ENCODE measurements around the gene CT47C1. TPM values are rescaled to one million over a fixed set of nuclear protein-coding genes. Genes with fewer than 3 reads are reported as not detected.

CT47C1 gene
- total and polyA plus RNA-seq, 9 of the 15 experiments (the other 6 are each of a cell fraction or from before 2014, with no cell fraction given): not detected

GRCh38 chrX:119036107-119037029 lies 36.4 kb upstream of the CT47C1 start:
- H3K79me2 ChIP-seq (ENCODE audit: control insufficient read depth, insufficient read depth, low read length): no peaks in the 10 kb centered on the region
- H2AFZ ChIP-seq (ENCODE audit: low read depth, low read length): no peak overlapping the region; the same call in 1 of the 2 replicates
- 4% methylated on average over 3 of the region's 4 CpGs for WGBS (ENCODE audit: insufficient coverage, low coverage, missing lambda C conversion rate)
- H3K4me3 ChIP-seq: no peak overlapping the region
- no peaks in the 10 kb centered on the region for H4K20me1 ChIP-seq (replicated peaks; ENCODE audit: control insufficient read depth, insufficient read depth, low read length)
- no peaks in the 10 kb centered on the region for H3K27me3 ChIP-seq (ENCODE audit: control insufficient read depth in 2 of 2, insufficient read depth in 2 of 2, low read length in 2 of 2)
- peaks cover 0 to 6% of the 10 kb centered on the region in 2 experiments; a peak in 2 of 5 replicates for H3K4me1 ChIP-seq (replicated peaks in 1 of 2; ENCODE audit: control insufficient read depth in 2 of 2, insufficient read depth in 2 of 2, low read length in 2 of 2)
- no peak overlapping the region for H3K4me2 ChIP-seq (ENCODE audit: insufficient read depth, low read length)
- no peak for FAIRE-seq
- no peak overlapping the region for H3K9ac ChIP-seq (ENCODE audit: insufficient read depth in 1 of 2, low read depth in 2 of 2, low read length in 2 of 2)
- no peak for ATAC-seq
- no TSS peak for BruUV-seq (replicated peaks)
- POLR2A ChIA-PET: no interaction called here
- no peak for DNase-seq (ENCODE audit: extremely low read depth in 1 of 4, low spot score in 3 of 4)
- intact Hi-C loops (cut with micrococcal nuclease): no loop called here
- H3K9me3 ChIP-seq (replicated peaks; ENCODE audit: control insufficient read depth, insufficient read depth, low read depth, low read length): no peaks in the 10 kb centered on the region
- CTCF ChIA-PET (ENCODE audit: low intra/inter-chr PET ratio): no interaction called here
- TF ChIP-seq CCNT2 (IDR thresholded peaks at IDR 0.05; ENCODE audit: borderline replicate concordance, extremely low read depth, insufficient read length, low read depth, low read length) (no peak), U2AF2 (optimal IDR thresholded peaks at IDR 0.05; ENCODE audit: low read depth, low read length) (no peak), ATF2 (CRISPR knock-in tag; IDR thresholded peaks at IDR 0.05) (no peak), PKNOX1 (IDR thresholded peaks at IDR 0.05) (no peak), TAF7 (tag; IDR thresholded peaks at IDR 0.05) (no peak), MECOM (CRISPR knock-in tag; IDR thresholded peaks at IDR 0.05) (no peak), NR4A1 (CRISPR knock-in tag; IDR thresholded peaks at IDR 0.05) (no peak), NR4A1 (tag; IDR thresholded peaks at IDR 0.05) (no peak), NCOA2 (IDR thresholded peaks at IDR 0.05; ENCODE audit: partially characterized antibody in 2 of 2) (no peak), ETV6 (IDR thresholded peaks at IDR 0.05; ENCODE audit: borderline replicate concordance in 1 of 2, low read depth in 2 of 2, low read length in 1 of 2) (no peak), ETV6 (CRISPR knock-in tag; IDR thresholded peaks at IDR 0.05; ENCODE audit: borderline replicate concordance) (no peak), FOXJ3 (CRISPR knock-in tag; IDR thresholded peaks at IDR 0.05) (no peak), HNRNPUL1 (IDR thresholded peaks at IDR 0.05; ENCODE audit: low read length) (no peak), RB1 (IDR thresholded peaks at IDR 0.05; ENCODE audit: low read depth) (no peak), ZKSCAN8 (CRISPR knock-in tag; IDR thresholded peaks at IDR 0.05) (no peak), PHB (CRISPR knock-in tag; IDR thresholded peaks at IDR 0.05) (no peak), SOX6 (IDR thresholded peaks at IDR 0.05) (no peak)
- TF ChIP-seq, protein P1, sequence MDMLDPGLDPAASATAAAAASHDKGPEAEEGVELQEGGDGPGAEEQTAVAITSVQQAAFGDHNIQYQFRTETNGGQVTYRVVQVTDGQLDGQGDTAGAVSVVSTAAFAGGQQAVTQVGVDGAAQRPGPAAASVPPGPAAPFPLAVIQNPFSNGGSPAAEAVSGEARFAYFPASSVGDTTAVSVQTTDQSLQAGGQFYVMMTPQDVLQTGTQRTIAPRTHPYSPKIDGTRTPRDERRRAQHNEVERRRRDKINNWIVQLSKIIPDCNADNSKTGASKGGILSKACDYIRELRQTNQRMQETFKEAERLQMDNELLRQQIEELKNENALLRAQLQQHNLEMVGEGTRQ (CRISPR knock-in tag; IDR thresholded peaks at IDR 0.05): no peak
- in situ Hi-C loops (cut with MboI): loop anchor here (5.0 kb wide), 1 partner anchor 549 kb away; no protein-coding TSS in a partner anchor
- H3K36me3 ChIP-seq (ENCODE audit: control insufficient read depth, insufficient read depth, low read length): no peaks in the 10 kb centered on the region
- H3K27ac ChIP-seq (ENCODE audit: extremely low read depth, low read depth, low read length): no peak overlapping the region
- no peaks in the 10 kb centered on the region for H3K9me1 ChIP-seq (ENCODE audit: control insufficient read depth, insufficient read depth, low read length)

Measured in K562 (cell line).